Neural progenitor cell (in vitro differentiated cells): ENCODE measurements around the gene CCDC68.

Experiments
- EZH2 ChIP-seq: fragments of 200-600 bp; sonication (generic); IDR thresholded peaks from 2 replicates; pipeline ENCODE4 v1.6.1; 2017; ENCODE audit warnings: antibody characterized with exemption, mild to moderate bottlenecking, moderate library complexity
- EZH2phosphoT487 ChIP-seq: fragments of 200-600 bp; sonication (generic); IDR thresholded peaks from 2 replicates; pipeline ENCODE4 v1.6.1; 2017; ENCODE audit warnings: antibody characterized with exemption
- TF ChIP-seq, protein P1 (sequence below): fragments of 200-600 bp; sonication (generic); IDR thresholded peaks from 2 replicates; pipeline ENCODE4 v1.5.1; 2017; ENCODE audit warnings: antibody characterized with exemption, mild to moderate bottlenecking

DNA sequence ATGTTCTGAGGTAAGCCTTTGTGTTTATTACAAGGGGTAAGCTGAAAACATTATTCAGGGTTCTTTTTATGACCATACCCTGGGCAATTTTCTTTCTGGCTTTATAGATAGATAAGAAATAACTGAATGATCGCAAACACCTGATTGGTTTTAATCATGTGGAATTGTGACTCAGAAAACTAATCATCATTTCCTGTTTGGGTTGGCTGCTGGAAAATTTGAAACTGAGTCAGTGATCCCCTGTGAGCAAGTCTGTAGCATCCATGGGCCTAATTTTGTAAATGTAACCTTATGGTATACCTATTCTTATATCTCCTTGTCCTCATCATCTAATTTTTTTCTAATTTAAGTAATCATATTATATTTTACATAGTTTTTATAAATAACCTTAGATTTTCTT lies 34.3 kb downstream of the CCDC68 start:
- TF ChIP-seq EZH2, result no peak
- TF ChIP-seq, protein P1, sequence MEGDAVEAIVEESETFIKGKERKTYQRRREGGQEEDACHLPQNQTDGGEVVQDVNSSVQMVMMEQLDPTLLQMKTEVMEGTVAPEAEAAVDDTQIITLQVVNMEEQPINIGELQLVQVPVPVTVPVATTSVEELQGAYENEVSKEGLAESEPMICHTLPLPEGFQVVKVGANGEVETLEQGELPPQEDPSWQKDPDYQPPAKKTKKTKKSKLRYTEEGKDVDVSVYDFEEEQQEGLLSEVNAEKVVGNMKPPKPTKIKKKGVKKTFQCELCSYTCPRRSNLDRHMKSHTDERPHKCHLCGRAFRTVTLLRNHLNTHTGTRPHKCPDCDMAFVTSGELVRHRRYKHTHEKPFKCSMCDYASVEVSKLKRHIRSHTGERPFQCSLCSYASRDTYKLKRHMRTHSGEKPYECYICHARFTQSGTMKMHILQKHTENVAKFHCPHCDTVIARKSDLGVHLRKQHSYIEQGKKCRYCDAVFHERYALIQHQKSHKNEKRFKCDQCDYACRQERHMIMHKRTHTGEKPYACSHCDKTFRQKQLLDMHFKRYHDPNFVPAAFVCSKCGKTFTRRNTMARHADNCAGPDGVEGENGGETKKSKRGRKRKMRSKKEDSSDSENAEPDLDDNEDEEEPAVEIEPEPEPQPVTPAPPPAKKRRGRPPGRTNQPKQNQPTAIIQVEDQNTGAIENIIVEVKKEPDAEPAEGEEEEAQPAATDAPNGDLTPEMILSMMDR, result no peak
- no peak for TF ChIP-seq EZH2phosphoT487
